SJSA1 (cell line): ENCODE results near the gene KANSL3. TPM values are rescaled to one million over a fixed set of nuclear protein-coding genes. Genes with fewer than 3 reads are reported as not detected.
A peak's percentile ranks its signal among the peaks of the same experiment; 100 is the strongest.

Experiments
- DNase-seq, 2 experiments: peaks; one replicate each; pipeline ENCODE4 v3.0.0-alpha.2; 2015 to 2020; ENCODE audit warnings: low spot score in 2 of 2, low read depth in 1 of 2
- H3K27ac ChIP-seq: fragments of 250-450 bp; sonication (Bioruptor Pico); 2 replicates; pipeline ENCODE4 v1.5.1; 2020; ENCODE audit warnings: mild to moderate bottlenecking, moderate library complexity
- H3K27me3 ChIP-seq: fragments of 250-450 bp; sonication (Bioruptor Pico); replicated peaks from 2 replicates; pipeline ENCODE4 v1.5.1; 2020; ENCODE audit warnings: mild to moderate bottlenecking, moderate library complexity
- H3K36me3 ChIP-seq: fragments of 250-450 bp; sonication (Bioruptor Pico); 2 replicates; pipeline ENCODE4 v1.5.1; 2020; ENCODE audit warnings: mild to moderate bottlenecking
- H3K4me1 ChIP-seq: fragments of 250-450 bp; sonication (Bioruptor Pico); replicated peaks from 2 replicates; pipeline ENCODE4 v1.6.1; 2021; ENCODE audit warnings: mild to moderate bottlenecking
- H3K4me3 ChIP-seq: fragments of 250-450 bp; sonication (Bioruptor Pico); 2 replicates; pipeline ENCODE4 v1.5.1; 2020; ENCODE audit warnings: mild to moderate bottlenecking
- H3K9me3 ChIP-seq: fragments of 250-450 bp; sonication (Bioruptor Pico); replicated peaks from 2 replicates; pipeline ENCODE4 v1.5.1; 2020; ENCODE audit warnings: mild to moderate bottlenecking
- total RNA-seq: library from RNA; depleted of rRNA; stranded (reverse); fragments of >200 nt; shearing (Covaris generic); gene quantifications from 2 replicates; pipeline ENCODE4 v1.2.3, GENCODE V29; 2014; rRNA removed

KANSL3 gene
- total RNA-seq, 1 experiment from 2014 or later, result 31.4 TPM

GRCh38 chr2:96546797-96547196, 91.3 kb downstream of the KANSL3 start:
- no peaks in the 10 kb centered on the region for H3K4me1 ChIP-seq
- DNase-seq, result no peak

GRCh38 chr2:96546321-96546720, 91.8 kb downstream of the KANSL3 start:
- Histone ChIP-seq H3K27ac (no peak overlapping the region), H3K4me1 (no peaks in the 10 kb centered on the region), H3K36me3 (peaks cover 7% of the 10 kb centered on the region), H3K4me3 (no peak overlapping the region), H3K9me3 (no peaks in the 10 kb centered on the region), H3K27me3 (no peaks in the 10 kb centered on the region)
- DNase-seq, result peak in 1 of 2 experiments; percentile 31

More at GRCh38 chr2:96546797-96547196, 91.3 kb downstream of the KANSL3 start:
- no peak overlapping the region for H3K4me3 ChIP-seq
- H3K9me3 ChIP-seq, result no peaks in the 10 kb centered on the region
- no peak overlapping the region for H3K27ac ChIP-seq
- peaks cover 7% of the 10 kb centered on the region for H3K36me3 ChIP-seq
- H3K27me3 ChIP-seq, result no peaks in the 10 kb centered on the region

Other genes with a start within 250 kb of the KANSL3 start
- gene NEURL3, start 133.0 kb downstream of the KANSL3 start, total RNA-seq, result not detected in 2 replicates
- gene ARID5A, start 101.6 kb downstream of the KANSL3 start, total RNA-seq, result 6.3 and 9.7 TPM in 2 replicates
- gene FER1L5, start 4.5 kb upstream of the KANSL3 start, total RNA-seq, result not detected in 2 replicates
- gene LMAN2L, start 101.8 kb upstream of the KANSL3 start, total RNA-seq, result 52.5 and 58.7 TPM in 2 replicates
- gene CNNM4, start 122.6 kb upstream of the KANSL3 start, total RNA-seq, result 3.5 and 7.3 TPM in 2 replicates
- gene CNNM3, start 178.0 kb upstream of the KANSL3 start, total RNA-seq, result 3.0 and 5.3 TPM in 2 replicates
- gene ANKRD23, start 205.7 kb upstream of the KANSL3 start, total RNA-seq, result 2.5 and 3.4 TPM in 2 replicates
- gene ANKRD39, start 219.7 kb upstream of the KANSL3 start, total RNA-seq, result 16.3 and 21.5 TPM in 2 replicates
- 23.0 and 23.4 TPM in 2 replicates for gene SEMA4C, start 231.8 kb upstream of the KANSL3 start, total RNA-seq